OCI-M1 (cell line): Measurements from ENCODE around the gene ZFTA.

Experiments used
- DNase-seq: peaks from one replicate; lab custom pipeline; 2025; lab: John Stamatoyannopoulos, UW

The ZFTA gene

GRCh38 chr11:63749624-63750023 is 19.0 kb downstream of the ZFTA start:
- DNase-seq: no peak

DNA sequence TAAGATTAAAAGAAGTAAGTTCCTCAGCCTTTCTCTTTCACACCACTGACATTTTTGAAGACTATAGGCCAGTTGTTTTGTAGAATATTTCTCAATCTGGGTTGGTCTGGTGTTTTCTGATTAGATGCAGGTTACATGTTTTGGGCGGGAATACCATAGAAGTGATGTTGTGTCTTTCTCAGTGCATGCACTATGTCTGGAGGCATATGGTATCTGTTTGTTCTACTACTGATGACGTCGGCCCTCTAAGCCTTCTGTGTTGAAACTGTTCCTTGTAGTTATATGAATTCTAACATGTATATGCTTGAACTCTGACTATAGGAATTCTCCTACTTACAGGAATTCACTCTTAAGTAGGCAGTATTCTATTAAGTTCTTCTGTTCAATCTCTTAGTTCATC is 21.6 kb downstream of the ZFTA start:
- peak; percentile 20 for DNase-seq

DNA sequence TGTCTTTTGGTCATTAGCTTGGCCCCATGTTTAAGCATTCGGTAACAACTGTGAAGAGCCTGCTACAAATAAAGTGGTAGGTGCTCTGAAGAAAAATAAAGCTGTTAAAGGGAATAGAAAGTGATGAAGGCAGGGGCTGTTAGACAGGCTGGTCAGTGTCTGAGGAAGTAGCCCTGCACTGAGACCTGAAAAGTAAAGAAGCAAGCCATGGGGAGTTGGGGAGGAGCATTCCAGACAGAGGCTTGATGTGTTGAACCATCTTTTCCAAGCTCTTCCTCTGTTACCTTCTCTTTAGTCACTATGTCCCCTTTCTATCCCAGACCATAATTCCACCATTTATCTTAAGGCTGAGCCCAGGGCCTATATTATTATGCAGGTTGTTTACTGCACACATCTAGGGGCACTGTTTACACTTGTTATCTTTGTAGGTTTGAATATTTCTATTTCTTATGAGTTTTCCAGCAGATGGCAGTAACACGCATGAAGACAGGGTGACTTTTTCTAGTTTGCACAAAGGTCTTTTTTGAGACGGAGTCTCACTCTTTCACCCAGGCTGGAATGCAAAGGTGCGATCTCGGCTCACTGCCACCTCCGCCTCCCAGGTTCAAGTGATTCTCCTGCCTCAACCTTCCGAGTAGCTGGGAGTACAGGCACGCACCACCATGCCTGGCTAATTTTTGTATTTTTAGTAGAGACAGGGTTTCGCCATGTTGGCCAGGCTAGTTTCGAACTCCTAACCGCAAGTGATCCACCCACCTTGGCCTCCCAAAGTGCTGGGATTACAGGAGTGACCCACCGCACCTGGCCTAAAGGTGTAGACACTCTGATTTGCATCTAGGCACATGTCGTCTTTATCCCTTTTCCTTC is 23.0 kb downstream of the ZFTA start:
- DNase-seq: peak; percentile 58

DNA sequence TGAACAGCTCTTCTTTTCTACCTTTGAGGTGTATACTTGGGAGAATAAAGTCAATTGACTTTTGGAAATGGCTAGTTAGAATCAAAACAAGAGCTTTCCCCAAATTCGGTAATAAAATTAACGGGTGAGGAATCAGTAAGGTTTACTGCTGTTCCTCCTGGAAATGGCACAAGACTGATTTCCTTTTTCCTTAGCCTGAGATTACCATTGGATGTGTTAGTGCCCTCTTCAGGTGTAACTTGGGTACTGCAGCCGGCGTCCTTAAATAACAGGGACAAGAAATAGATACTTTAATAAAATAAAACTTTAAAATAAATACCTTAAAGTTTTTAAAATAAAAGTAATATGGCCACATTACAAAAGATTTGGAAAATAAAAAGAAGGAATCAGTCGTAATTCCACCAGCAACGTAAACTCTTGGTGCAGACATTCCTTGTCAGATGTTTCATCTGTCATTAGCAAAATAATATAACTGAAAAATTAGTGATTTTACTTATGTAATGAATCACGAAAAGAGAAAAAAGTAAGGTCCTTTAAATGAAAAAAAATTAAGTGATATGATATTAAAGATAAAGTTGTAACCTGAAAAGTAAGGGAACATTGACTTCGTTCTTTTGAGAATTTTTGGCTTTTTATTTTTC is 29.7 kb downstream of the ZFTA start:
- peak; percentile 86 for DNase-seq

DNA sequence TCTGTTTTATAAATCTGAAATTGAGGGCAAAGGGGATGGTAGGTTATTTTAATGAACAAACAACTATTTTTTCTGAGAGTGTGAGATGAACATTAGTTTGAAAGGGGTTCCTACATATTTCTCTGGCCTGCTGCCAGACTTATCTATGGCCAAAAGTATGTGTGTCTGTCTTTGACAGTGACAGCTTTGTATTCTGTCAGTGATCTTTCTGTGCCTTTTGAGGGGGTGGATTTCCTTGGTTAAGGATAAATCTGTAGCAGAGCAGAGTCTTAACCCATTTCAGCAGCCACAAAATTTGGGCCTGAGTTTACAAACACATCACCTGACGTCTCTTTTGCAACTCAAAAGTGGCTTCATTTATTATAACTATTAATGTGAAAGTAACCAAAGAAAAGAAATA is 30.9 kb downstream of the ZFTA start:
- DNase-seq: peak; percentile 50

DNA sequence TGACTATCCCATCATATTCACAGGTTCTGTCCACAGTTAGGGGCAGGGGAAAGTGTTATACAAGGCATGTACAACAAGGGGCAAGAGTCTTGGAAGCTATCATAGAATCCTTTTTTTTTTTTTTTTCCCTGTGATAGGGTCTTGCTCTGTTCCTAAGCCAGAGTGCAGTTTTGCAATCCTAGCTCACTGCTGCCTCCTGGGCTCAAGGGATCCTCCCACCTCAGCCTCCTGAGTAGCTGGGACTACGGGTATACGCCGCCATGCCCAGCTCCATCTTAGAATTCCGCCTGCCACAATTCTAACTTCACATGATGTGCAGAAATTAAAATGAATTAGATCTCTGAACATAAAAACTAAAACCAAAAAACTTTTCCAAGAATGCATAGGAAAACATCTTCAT is 31.7 kb downstream of the ZFTA start:
- DNase-seq: peak; percentile 13

DNA sequence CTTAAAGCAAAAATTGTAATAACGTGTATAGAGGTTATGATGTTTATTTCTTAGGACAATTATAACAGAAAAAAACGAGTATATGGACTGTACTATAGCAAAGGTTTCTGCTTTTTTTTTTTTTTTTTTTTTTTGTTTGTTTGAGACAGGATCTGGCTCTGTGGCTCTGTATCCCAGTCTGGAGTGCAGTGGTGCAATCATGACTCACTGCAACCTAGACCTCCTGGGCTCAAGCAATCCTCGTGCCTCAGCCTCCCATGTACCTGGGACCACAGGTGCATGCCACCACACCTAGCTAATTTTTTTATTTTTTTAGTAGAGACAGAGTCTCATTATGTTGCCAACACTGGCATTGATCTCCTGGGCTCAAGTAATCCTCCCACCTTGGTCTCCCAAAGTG is 39.2 kb downstream of the ZFTA start:
- DNase-seq: no peak

GRCh38 chr11:63720611-63721010 is 48.0 kb downstream of the ZFTA start:
- DNase-seq: no peak

DNA sequence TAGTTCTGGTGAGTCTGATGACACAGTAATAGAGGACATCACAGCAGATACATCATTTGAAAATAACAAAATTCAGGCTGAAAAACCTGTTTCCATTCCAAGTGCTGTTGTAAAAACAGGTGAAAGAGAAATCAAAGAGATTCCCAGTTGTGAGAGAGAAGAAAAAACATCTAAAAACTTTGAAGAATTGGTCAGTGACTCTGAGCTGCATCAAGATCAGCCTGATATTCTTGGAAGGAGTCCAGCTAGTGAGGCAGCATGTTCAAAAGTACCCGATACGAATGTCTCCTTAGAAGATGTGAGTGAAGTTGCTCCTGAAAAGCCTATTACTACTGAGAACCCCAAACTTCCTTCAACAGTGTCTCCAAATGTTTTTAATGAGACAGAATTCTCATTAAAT is 48.6 kb downstream of the ZFTA start:
- peak; percentile 18 for DNase-seq

- no peak for DNase-seq
These were observed 49.6 kb downstream of the ZFTA start for GRCh38 chr11:63719001-63719400.
